Fibroblast of skin of back (primary cell): ENCODE results near the gene PHACTR3.

Source experiments
- DNase-seq: peaks from one replicate; pipeline ENCODE4 v3.0.0-alpha.2; 2013

Gene PHACTR3

DNA sequence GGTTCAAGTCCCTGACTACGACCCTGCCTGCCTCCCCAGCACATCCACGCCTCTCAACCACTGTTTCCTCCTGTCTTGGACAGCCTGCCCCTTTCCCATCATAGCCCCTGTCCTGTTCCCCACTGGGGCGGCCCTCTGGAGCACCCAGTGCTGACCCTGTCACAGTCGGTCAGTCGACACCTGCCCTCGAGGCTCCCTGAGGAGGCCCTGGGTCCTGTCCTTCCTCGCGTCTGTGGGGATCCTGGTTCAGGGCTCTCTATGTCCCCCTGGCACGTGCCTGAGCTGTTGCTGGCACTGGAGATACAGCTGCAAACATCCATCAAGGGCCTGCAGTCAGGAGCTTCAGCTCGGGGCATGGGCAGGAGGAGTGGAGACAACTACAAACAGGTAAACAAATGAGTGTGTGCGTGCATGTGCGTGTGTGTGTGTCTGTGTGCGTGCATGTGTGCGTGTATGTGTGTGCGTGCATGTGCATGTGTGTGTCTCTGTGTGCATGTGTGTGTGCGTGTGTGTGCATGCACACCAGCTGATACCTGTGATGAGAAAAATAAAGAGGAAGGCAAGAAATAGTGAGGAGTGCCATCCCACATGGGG is 132.8 kb downstream of the PHACTR3 start:
- DNase-seq: no peak

- no peak for DNase-seq
Observed at GRCh38 chr20:59737816-59738215, 133.5 kb downstream of the PHACTR3 start.

GRCh38 chr20:59738851-59739250 is 134.5 kb downstream of the PHACTR3 start:
- DNase-seq: no peak

- DNase-seq: no peak
Observed at GRCh38 chr20:59740621-59741020, 136.3 kb downstream of the PHACTR3 start.

DNA sequence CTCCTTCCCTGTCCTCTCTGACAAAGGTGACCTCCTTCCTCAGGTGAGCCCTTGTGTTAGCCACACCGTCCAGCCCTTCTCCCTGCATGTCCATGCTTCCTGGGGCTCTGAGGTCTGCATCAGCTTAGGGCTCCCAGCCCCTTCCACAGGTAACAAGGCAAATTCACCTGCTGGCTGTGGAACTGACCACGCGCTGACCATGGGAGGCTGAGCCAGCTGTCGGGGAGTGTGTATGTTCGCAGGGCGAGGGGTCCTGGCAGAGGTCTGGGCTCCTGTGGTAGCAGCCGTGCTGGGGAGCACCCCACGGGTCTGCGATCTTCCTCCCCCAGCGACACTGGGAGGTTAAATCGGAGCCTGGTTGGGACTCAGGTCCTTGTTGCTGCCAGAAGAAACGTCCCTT is 136.7 kb downstream of the PHACTR3 start:
- no peak for DNase-seq

GRCh38 chr20:59742351-59743095 is 138.2 kb downstream of the PHACTR3 start:
- no peak for DNase-seq

GRCh38 chr20:59743308-59743707 is 139.0 kb downstream of the PHACTR3 start:
- no peak for DNase-seq

- peak; percentile 16 for DNase-seq
Observed at GRCh38 chr20:59743767-59744485, 139.6 kb downstream of the PHACTR3 start.

DNA sequence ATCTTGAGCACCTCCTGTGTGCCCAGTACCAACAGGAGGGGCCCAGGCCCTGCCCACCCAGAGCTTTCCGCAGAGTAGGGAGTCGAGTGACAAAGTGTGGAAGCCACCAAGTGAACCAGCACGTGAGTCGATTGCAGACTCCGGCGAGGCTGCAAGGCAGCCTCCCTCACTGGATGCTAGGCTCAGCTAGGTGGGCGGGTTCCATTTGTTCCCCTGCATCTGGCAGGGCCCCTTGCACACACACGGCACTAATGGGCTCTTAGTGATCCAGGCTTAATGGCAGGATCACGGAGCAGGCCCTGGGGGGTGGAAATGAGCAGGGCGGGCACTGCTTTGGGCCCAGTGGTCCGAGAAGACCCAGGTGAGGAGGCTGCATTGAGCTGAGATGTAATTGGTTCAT is 140.4 kb downstream of the PHACTR3 start:
- DNase-seq: no peak

- DNase-seq: no peak
Observed at GRCh38 chr20:59745201-59745600, 140.9 kb downstream of the PHACTR3 start.

- DNase-seq: no peak
Observed at GRCh38 chr20:59745716-59746115, 141.4 kb downstream of the PHACTR3 start.

DNA sequence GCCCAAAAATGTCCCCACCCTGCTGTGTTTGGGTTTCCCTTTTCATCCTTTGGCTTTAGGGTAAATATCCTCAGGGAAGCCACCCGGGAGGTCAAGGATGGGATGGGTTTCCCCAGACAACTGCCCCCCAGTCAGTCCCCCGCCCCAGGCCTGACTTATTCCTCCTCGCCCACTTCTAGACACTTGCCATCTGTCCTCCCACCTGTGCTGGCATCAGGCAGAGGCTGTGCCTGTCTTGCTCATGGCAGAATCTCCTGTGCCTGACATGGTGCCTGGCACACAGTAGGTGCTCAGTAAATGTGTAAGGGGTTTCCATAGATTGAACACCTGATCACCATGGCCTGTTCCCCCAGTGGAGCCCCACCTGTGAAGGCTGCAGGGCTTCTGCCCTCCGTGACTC is 141.8 kb downstream of the PHACTR3 start:
- no peak for DNase-seq

- no peak for DNase-seq
Observed at GRCh38 chr20:59747671-59748515, 143.6 kb downstream of the PHACTR3 start.

DNA sequence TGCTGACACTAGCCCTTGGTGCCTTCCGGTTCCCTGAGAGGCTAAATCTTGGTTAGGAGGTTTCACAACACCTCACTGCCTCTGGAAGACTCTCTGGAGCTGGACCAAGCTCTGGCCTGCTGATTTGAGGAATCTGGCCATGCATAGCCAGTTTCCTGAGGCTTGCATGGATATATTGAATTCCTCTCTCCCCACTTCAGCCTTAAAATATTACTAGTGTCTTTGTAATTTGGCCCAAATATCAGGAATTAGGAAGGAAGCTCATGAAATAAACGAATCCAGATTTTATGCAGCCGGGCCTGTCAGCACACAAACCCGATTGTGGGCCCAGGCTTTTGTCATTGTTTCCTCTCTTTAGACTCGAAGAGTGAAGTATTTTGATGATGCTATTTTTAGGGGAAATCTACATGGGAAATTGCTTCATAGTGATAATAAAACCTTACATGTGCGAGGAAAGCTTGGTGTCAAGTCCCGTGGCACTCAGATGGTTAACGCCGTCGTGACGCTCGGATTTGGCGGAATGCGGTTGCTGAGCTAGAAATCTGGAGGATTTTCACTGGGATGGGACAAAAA is 144.4 kb downstream of the PHACTR3 start:
- DNase-seq: peak; percentile 84

GRCh38 chr20:59749301-59749700 is 145.0 kb downstream of the PHACTR3 start:
- peak; percentile 85 for DNase-seq

DNA sequence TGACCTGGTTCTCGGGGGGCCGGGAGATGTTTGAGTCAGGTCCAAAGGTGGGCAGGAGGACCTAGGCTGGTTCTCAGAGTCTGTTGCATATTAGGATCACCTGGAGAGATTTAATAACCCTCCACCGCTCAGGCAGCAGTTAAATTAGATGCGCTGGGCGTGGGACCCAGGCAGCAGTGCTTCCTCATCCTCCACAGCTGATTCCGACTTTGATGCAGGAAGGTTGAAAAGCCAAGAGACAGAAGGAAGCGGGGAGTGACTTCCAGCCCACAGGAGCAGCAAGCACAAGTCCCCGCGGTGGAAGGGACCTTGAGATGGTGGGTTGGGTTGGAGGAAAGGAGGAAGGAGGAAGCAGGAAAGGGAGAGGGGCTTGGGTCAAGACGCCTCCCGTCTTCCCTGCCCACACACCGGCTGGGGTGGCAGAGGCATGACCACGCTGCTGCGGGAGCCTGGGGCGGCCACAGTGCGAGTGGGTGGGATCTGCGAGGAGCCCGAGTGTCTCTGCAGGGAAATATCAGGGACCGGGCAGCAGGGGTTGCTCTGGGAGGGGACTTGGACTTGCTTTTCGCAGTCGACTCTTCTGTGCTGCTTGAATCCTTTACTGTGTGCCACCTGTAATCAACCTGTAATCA is 146.0 kb downstream of the PHACTR3 start:
- no peak for DNase-seq

GRCh38 chr20:59751075-59751711 is 146.9 kb downstream of the PHACTR3 start:
- peak; percentile 54 for DNase-seq

DNA sequence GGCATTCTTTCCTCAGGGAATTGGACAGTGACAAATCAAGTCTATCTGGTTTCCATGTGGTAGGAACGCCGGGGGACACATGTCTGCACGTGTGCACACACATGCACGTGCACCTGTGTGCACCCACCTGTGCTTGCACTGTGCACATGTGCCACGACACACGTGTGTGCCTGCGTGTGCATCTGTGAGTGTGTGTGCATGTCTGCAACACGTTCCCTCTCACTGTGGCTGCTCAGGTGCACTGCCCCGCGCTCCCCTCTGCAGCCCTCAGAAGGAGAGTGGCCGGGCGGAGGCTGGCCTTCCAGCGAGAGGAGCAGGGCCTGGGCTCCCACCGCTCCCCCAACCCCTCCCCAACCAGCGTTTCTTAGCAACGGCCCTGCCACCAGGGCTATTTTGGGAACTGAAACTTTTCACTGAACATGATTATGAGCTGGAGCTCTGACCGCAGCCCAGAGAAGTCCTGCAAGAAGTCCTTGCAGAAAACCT is 147.8 kb downstream of the PHACTR3 start:
- no peak for DNase-seq

DNA sequence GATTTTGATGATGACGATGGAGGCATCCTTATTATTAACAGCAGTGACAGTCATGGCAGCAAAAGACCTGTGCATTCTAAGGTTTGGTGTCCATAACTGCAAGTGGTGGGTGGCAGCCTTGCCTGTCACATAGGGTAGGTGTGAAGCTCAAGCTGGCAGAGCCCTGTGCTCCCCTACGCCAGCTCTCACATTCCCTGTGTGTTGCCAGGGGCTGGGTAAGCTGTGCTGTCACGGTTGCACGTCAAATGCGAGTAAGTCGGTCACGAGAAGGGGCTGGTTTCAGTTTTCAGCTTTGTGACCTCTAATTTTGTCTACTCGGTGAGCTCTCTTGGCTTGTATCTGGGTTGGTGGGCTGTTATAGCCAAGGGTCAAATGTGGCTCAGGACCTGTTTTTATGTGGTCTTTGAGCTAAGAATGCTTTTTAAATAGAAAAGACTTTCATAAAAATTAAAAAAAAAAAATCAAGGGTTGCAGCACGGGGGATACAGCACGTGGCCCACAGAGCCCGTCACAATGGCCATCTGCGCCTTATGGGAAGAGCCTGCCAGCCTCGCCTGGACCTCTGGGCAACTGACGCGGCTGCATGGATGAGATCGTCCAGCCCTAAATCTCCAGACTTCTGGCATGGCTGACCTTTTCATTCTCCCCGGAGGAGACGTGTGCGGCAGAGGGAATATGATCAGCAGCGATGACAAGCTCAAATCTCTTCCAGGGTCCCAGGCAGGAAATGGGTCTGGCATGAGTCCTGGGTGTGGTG is 148.5 kb downstream of the PHACTR3 start:
- DNase-seq: no peak

- no peak for DNase-seq
Observed at GRCh38 chr20:59753836-59754235, 149.5 kb downstream of the PHACTR3 start.

DNA sequence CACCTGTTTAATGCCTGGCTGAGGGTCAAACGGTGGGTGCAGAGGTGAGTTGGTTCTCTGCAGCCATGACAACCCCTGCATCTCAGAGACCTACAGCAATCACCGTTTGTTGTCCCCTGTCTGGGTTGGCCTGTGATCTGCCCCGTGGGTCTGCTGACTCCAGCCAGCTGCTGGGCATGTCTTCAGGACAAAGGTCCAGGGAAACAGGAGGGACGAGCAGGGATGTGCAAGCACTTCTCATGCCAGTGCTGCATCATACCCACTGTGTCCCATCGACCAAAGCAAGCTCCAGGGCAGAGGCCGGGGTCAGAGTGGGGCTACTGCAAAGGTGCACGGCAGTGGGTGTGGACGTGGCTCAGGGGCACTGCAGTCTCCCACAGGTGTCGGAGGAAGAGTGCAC is 150.2 kb downstream of the PHACTR3 start:
- DNase-seq: no peak
